Measurements from ENCODE around the gene OR9Q1. TPM values are rescaled to one million over a fixed set of nuclear protein-coding genes. Genes with fewer than 3 reads are reported as not detected.

OR9Q1 gene
- total and polyA plus RNA-seq, 2 of the 8 experiments (the other 6 are each of a cell fraction or from before 2014, with no cell fraction given), result not detected

DNA sequence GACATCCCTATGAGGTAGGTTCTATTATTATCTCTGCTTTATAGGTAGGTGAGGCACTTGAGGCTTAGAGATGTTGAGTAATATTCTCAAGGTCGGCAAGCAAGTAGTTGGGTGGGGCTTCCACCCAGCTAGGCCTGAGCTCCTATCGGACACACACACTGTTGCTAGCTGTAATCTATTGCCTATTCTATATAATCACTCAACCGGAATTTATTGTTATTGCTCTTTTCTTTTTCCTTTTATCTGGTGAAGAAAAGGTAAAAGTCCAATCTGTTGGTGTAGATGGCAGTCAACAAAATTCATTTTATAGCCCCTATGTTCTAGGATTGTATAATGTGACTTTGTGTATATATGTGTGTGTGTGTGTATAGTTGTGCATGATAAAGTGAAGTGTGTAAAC is 168.5 kb downstream of the OR9Q1 start:
- Histone ChIP-seq H3K4me3 (ENCODE audit: extremely low read depth in 1 of 4, insufficient read depth in 2 of 4, low read depth in 3 of 4, low read length in 4 of 4) (no peak overlapping the region), H3K4me1 (replicated peaks in 1 of 4; ENCODE audit: control insufficient read depth in 3 of 4, insufficient read depth in 4 of 4, low read length in 3 of 4) (no peaks in the 10 kb centered on the region), H3K79me1 (ENCODE audit: low read depth, low read length) (no peaks in the 10 kb centered on the region), H3K18ac (ENCODE audit: extremely low read depth, low read length) (no peak overlapping the region), H2AK5ac (ENCODE audit: low read depth, low read length) (no peak overlapping the region), H2AFZ (ENCODE audit: low read length) (no peak overlapping the region), H2BK20ac (ENCODE audit: low read length) (no peak overlapping the region), H3K56ac (replicated peaks; ENCODE audit: insufficient read length, low read depth, low read length) (no peak overlapping the region), H3K23me2 (ENCODE audit: low read depth, low read length) (no peaks in the 10 kb centered on the region), H3K27me3 (replicated peaks in 1 of 4; ENCODE audit: control insufficient read depth in 3 of 4, extremely low read depth in 1 of 4, insufficient read depth in 3 of 4, low read length in 3 of 4) (no peaks in the 10 kb centered on the region), H3K79me2 (ENCODE audit: control insufficient read depth in 1 of 2, insufficient read depth in 2 of 2, low read length in 2 of 2) (no peaks in the 10 kb centered on the region), H3K23ac (ENCODE audit: insufficient read length) (no peak overlapping the region), H4K8ac (ENCODE audit: extremely low read depth, insufficient read depth, low read length) (no peak overlapping the region), H3K27ac (ENCODE audit: low read depth, low read length) (no peak overlapping the region), H3K9me3 (ENCODE audit: insufficient read depth in 2 of 2, low read depth in 1 of 2, low read length in 1 of 2) (peaks cover 3 to 16% of the 10 kb centered on the region in 2 experiments; a peak in 2 of 4 replicates), H2BK120ac (replicated peaks; ENCODE audit: low read depth, low read length) (no peak overlapping the region), H3K36me3 (ENCODE audit: control insufficient read depth in 2 of 4, insufficient read depth in 4 of 4, low read length in 3 of 4) (no peaks in the 10 kb centered on the region), H4K91ac (replicated peaks; ENCODE audit: insufficient read length, low read length) (no peak overlapping the region), H3K4me2 (ENCODE audit: insufficient read depth in 1 of 2, low read depth in 2 of 2, low read length in 2 of 2) (no peak overlapping the region), H2BK5ac (ENCODE audit: low read depth, low read length) (no peak overlapping the region), H2BK12ac (ENCODE audit: low read depth, low read length) (no peak overlapping the region), H3K14ac (ENCODE audit: insufficient read length) (no peak overlapping the region), H3K9ac (replicated peaks in 1 of 4; ENCODE audit: extremely low read depth in 1 of 4, low read depth in 3 of 4, low read length in 3 of 4) (no peak overlapping the region), H2BK15ac (ENCODE audit: low read length) (no peak overlapping the region), H4K20me1 (replicated peaks in 1 of 2; ENCODE audit: control insufficient read depth in 1 of 2, insufficient read depth in 2 of 2, low read length in 2 of 2) (no peaks in the 10 kb centered on the region), H4K5ac (ENCODE audit: insufficient read length, low read depth, low read length) (no peak overlapping the region), H3K4ac (replicated peaks; ENCODE audit: insufficient read length, low read depth, low read length) (no peak overlapping the region)
- ChIA-PET POLR2A (ENCODE audit: partially characterized antibody) (interaction anchor here (0.6 kb wide), 1 partner anchor 1367 kb away, joined by 4 read pairs; no protein-coding TSS in a partner anchor), CTCF (ENCODE audit: partially characterized antibody) (no interaction called here)
- DNase-seq (ENCODE audit: low read depth in 1 of 2, low spot score in 2 of 2), result no peak
- 87% methylated on average over 3 of the region's 3 CpGs; no CpG with 5 or more reads in 1 of the 2 experiments for WGBS, 2 experiments (ENCODE audit: extremely low coverage in 1 of 2, insufficient coverage in 1 of 2, insufficient read length in 1 of 2, insufficient replicate concordance in 2 of 2, low coverage in 1 of 2, low lambda C conversion rate in 2 of 2, missing lambda C conversion rate in 1 of 2)
- FAIRE-seq, result no peak
- TF ChIP-seq YY1 (IDR thresholded peaks at IDR 0.05; ENCODE audit: low read depth, low read length) (no peak), RXRA (IDR thresholded peaks at IDR 0.05; ENCODE audit: insufficient read depth, low read depth, low read length) (no peak), SP2 (IDR thresholded peaks at IDR 0.05; ENCODE audit: low read length) (no peak), RFX5 (IDR thresholded peaks at IDR 0.05; ENCODE audit: borderline replicate concordance, low read depth, low read length) (no peak), GABPA (IDR thresholded peaks at IDR 0.05; ENCODE audit: borderline replicate concordance, insufficient read depth, low read length) (no peak), KDM5A (IDR thresholded peaks at IDR 0.05; ENCODE audit: low read length) (no peak), GTF2F1 (IDR thresholded peaks at IDR 0.05; ENCODE audit: borderline replicate concordance, low read depth, low read length) (no peak)
- TF ChIP-seq, protein P1, sequence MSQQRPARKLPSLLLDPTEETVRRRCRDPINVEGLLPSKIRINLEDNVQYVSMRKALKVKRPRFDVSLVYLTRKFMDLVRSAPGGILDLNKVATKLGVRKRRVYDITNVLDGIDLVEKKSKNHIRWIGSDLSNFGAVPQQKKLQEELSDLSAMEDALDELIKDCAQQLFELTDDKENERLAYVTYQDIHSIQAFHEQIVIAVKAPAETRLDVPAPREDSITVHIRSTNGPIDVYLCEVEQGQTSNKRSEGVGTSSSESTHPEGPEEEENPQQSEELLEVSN (IDR thresholded peaks at IDR 0.05), result no peak
